Large intestine (tissue), 3 donors: ENCODE results near the gene RBMS3. TPM values are rescaled to one million over a fixed set of nuclear protein-coding genes. Genes with fewer than 3 reads are reported as not detected.

ENCODE experiments used
- DNase-seq, 2 donors: peaks; one replicate each; pipeline versions ENCODE4 v3.0.0 to v3.0.0-alpha.2; 2013
- H3K27ac ChIP-seq: one replicate; pipeline ENCODE4 v1.5.1; 2013; ENCODE audit warnings: low read length
- H3K27me3 ChIP-seq: 2 replicates; pipeline ENCODE4 v1.6.1; 2013; ENCODE audit warnings: low read length; ENCODE audit not compliant: control insufficient read depth, insufficient read depth
- H3K36me3 ChIP-seq: 2 replicates; pipeline ENCODE4 v1.6.1; 2013; ENCODE audit warnings: low read length; ENCODE audit not compliant: control insufficient read depth, insufficient read depth
- H3K4me1 ChIP-seq: one replicate; pipeline ENCODE4 v1.6.1; 2013; ENCODE audit warnings: low read length; ENCODE audit not compliant: control insufficient read depth, insufficient read depth
- H3K4me3 ChIP-seq: one replicate; pipeline ENCODE4 v1.5.1; 2013; ENCODE audit warnings: low read length
- H3K9me3 ChIP-seq: one replicate; pipeline ENCODE4 v1.6.1; 2013; ENCODE audit warnings: mild to moderate bottlenecking, low read depth, low read length, moderate library complexity; ENCODE audit not compliant: control insufficient read depth
- WGBS: methylation state at CpG from one replicate; pipeline ENCODE4 v1.1.5; 2013; ENCODE audit warnings: low lambda C conversion rate; ENCODE audit not compliant: insufficient coverage; 5-methylcytosine and 5-hydroxymethylcytosine counted together
- polyA plus RNA-seq: library from polyadenylated mRNA; unstranded; fragments of 120-200 nt; gene quantifications from one replicate; pipeline ENCODE4 v1.2.1, GENCODE V29; 2013

RBMS3 gene
- polyA plus RNA-seq, 1 donor = 10.8 TPM

- no peak for DNase-seq
- H3K27ac ChIP-seq = no peak overlapping the region
- H3K36me3 ChIP-seq = no peaks in the 10 kb centered on the region
- no peaks in the 10 kb centered on the region for H3K4me1 ChIP-seq
- no CpG with 5 or more reads among the region's 2 CpGs for WGBS
- H3K9me3 ChIP-seq = no peaks in the 10 kb centered on the region
- H3K4me3 ChIP-seq = no peak overlapping the region
- H3K27me3 ChIP-seq = no peaks in the 10 kb centered on the region
Observed at GRCh38 chr3:29409409-29409808, 128.5 kb downstream of the RBMS3 start.

GRCh38 chr3:29410220-29410619 is 129.3 kb downstream of the RBMS3 start:
- DNase-seq = no peak
- Histone ChIP-seq H3K36me3 (no peaks in the 10 kb centered on the region), H3K9me3 (no peaks in the 10 kb centered on the region), H3K4me3 (no peak overlapping the region), H3K4me1 (no peaks in the 10 kb centered on the region), H3K27me3 (no peaks in the 10 kb centered on the region), H3K27ac (no peak overlapping the region)
- no CpG with 5 or more reads among the region's 3 CpGs for WGBS

- Histone ChIP-seq H3K9me3 (no peaks in the 10 kb centered on the region), H3K36me3 (no peaks in the 10 kb centered on the region), H3K27me3 (no peaks in the 10 kb centered on the region), H3K4me3 (no peak overlapping the region), H3K27ac (no peak overlapping the region), H3K4me1 (no peaks in the 10 kb centered on the region)
- WGBS = 76% methylated on average over 2 of the region's 3 CpGs
- no peak for DNase-seq
Observed at GRCh38 chr3:29410660-29411405, 130.0 kb downstream of the RBMS3 start.

- Histone ChIP-seq H3K4me3 (no peak overlapping the region), H3K4me1 (no peaks in the 10 kb centered on the region), H3K27ac (no peak overlapping the region), H3K36me3 (no peaks in the 10 kb centered on the region), H3K9me3 (no peaks in the 10 kb centered on the region), H3K27me3 (no peaks in the 10 kb centered on the region)
- WGBS = no CpG with 5 or more reads among the region's 1 CpG
- DNase-seq = no peak
Observed at GRCh38 chr3:29412110-29412509, 131.2 kb downstream of the RBMS3 start.

- Histone ChIP-seq H3K27ac (no peak overlapping the region), H3K27me3 (no peaks in the 10 kb centered on the region), H3K4me1 (no peaks in the 10 kb centered on the region), H3K9me3 (no peaks in the 10 kb centered on the region), H3K4me3 (no peak overlapping the region), H3K36me3 (no peaks in the 10 kb centered on the region)
- WGBS = 48% methylated on average over 3 of the region's 11 CpGs
- DNase-seq = no peak
Observed at GRCh38 chr3:29414468-29415224, 133.8 kb downstream of the RBMS3 start.

- Histone ChIP-seq H3K4me1 (no peaks in the 10 kb centered on the region), H3K4me3 (no peak overlapping the region), H3K27ac (no peak overlapping the region), H3K36me3 (no peaks in the 10 kb centered on the region), H3K27me3 (no peaks in the 10 kb centered on the region), H3K9me3 (no peaks in the 10 kb centered on the region)
- no peak for DNase-seq
- 40% methylated on average over 1 of the region's 3 CpGs for WGBS
Observed at GRCh38 chr3:29415482-29416223, 134.8 kb downstream of the RBMS3 start.

- Histone ChIP-seq H3K27me3 (no peaks in the 10 kb centered on the region), H3K4me1 (no peaks in the 10 kb centered on the region), H3K36me3 (no peaks in the 10 kb centered on the region), H3K27ac (no peak overlapping the region), H3K4me3 (no peak overlapping the region), H3K9me3 (no peaks in the 10 kb centered on the region)
- WGBS = no CpG with 5 or more reads among the region's 2 CpGs
- DNase-seq = no peak
Observed at GRCh38 chr3:29416514-29416913, 135.6 kb downstream of the RBMS3 start.

- Histone ChIP-seq H3K4me1 (no peaks in the 10 kb centered on the region), H3K9me3 (no peaks in the 10 kb centered on the region), H3K4me3 (no peak overlapping the region), H3K27ac (no peak overlapping the region), H3K36me3 (no peaks in the 10 kb centered on the region), H3K27me3 (no peaks in the 10 kb centered on the region)
- DNase-seq = no peak
- 95% methylated on average over 3 of the region's 6 CpGs for WGBS
Observed at GRCh38 chr3:29420106-29420505, 139.2 kb downstream of the RBMS3 start.

GRCh38 chr3:29426302-29427226 is 145.7 kb downstream of the RBMS3 start:
- Histone ChIP-seq H3K4me3 (no peak overlapping the region), H3K36me3 (no peaks in the 10 kb centered on the region), H3K27ac (no peak overlapping the region), H3K4me1 (no peaks in the 10 kb centered on the region), H3K27me3 (no peaks in the 10 kb centered on the region), H3K9me3 (no peaks in the 10 kb centered on the region)
- 60% methylated on average over 1 of the region's 2 CpGs for whole genome bisulfite sequencing
- no peak for DNase-seq
